Spleen (tissue), 11 donors: ENCODE measurements around the gene ANXA11. TPM values are rescaled to one million over a fixed set of nuclear protein-coding genes. Genes with fewer than 3 reads are reported as not detected.
A peak's percentile ranks its signal among the peaks of the same experiment; 100 is the strongest.

Experiments
- DNase-seq: peaks from one replicate; pipeline ENCODE4 v3.0.0-alpha.2; 2020
- H3K27ac ChIP-seq, 8 donors: fragments of 200-600 bp; sonication (generic) in 7 of 8; 1 replicate in 4 of 8; 2 replicates in 4 of 8; pipeline versions ENCODE4 v1.5.0 to v1.8.0; 2016 to 2021; ENCODE audit warnings: inconsistent platforms in 4 of 8, mild to moderate bottlenecking in 4 of 8, moderate library complexity in 1 of 8
- H3K27me3 ChIP-seq, 7 donors: fragments of 200-600 bp; sonication (generic) in 6 of 7; replicated peaks in 1 of 7; 1 replicate in 4 of 7; 2 replicates in 3 of 7; pipeline versions ENCODE4 v1.5.0 to v1.8.0; 2016 to 2021; ENCODE audit warnings: inconsistent platforms in 3 of 7, mild to moderate bottlenecking in 1 of 7
- H3K36me3 ChIP-seq, 6 donors: fragments of 200-600 bp; sonication (generic) in 5 of 6; 1 replicate in 4 of 6; 2 replicates in 2 of 6; pipeline versions ENCODE4 v1.5.0 to v1.8.0; 2016 to 2021; ENCODE audit warnings: inconsistent platforms in 2 of 6
- H3K4me1 ChIP-seq, 6 donors: fragments of 200-600 bp; sonication (generic) in 5 of 6; 1 replicate in 3 of 6; 2 replicates in 3 of 6; pipeline versions ENCODE4 v1.5.0 to v1.8.0; 2016 to 2021; ENCODE audit warnings: inconsistent platforms in 3 of 6
- H3K4me3 ChIP-seq, 8 donors: fragments of 200-600 bp; sonication (generic) in 7 of 8; 1 replicate in 4 of 8; 2 replicates in 4 of 8; pipeline versions ENCODE4 v1.5.0 to v1.8.0; 2016 to 2021; ENCODE audit warnings: inconsistent platforms in 4 of 8, mild to moderate bottlenecking in 4 of 8, moderate library complexity in 2 of 8
- H3K9me3 ChIP-seq, 8 donors: fragments of 200-600 bp; sonication (generic) in 7 of 8; 1 replicate in 4 of 8; 2 replicates in 4 of 8; pipeline versions ENCODE4 v1.5.0 to v1.8.0; 2016 to 2021; ENCODE audit warnings: inconsistent platforms in 4 of 8
- POLR2A ChIP-seq, 3 donors: fragments of 450-650 bp; IDR thresholded peaks; one replicate each; pipeline ENCODE4 v1.5.1; 2017; ENCODE audit warnings: antibody characterized with exemption in 3 of 3, mild to moderate bottlenecking in 1 of 3
- POLR2AphosphoS5 ChIP-seq, 3 donors: sonication (generic); formaldehyde crosslinking; IDR thresholded peaks; one replicate each; pipeline ENCODE4 v1.5.1; 2017; ENCODE audit warnings: antibody characterized with exemption in 3 of 3
- WGBS, 5 donors: extraction: QIAGEN DNeasy Blood & Tissue Kit in 3 of 5; methylation state at CpG; one replicate each; pipeline versions ENCODE4 v1.1.5 to v1.1.7; 2013 to 2018; 5-methylcytosine and 5-hydroxymethylcytosine counted together
- intact Hi-C: fragments of 100-400 bp; cut with DNase I; formaldehyde crosslinking; loops from one replicate; pipeline ENCODE4 v1.15.0; 2023; ENCODE audit warnings: low total_unique reads
- polyA plus RNA-seq, 3 donors: library from polyadenylated mRNA; stranded (reverse); fragments of 200-250 nt; gene quantifications; one replicate each; pipeline ENCODE4 v1.2.1, GENCODE V29; 2013
- total RNA-seq, 7 donors: library from RNA; depleted of rRNA in 3 of 7; stranded (reverse); fragments of >200 nt in 3 of 7; fragmentation: NEBNext Ultra II Directional in 4 of 7; extraction: Animal tissue kit (Norgen Biotek cat#: 25700) in 4 of 7; gene quantifications; one replicate each; pipeline versions ENCODE4 v1.1.0 to v1.2.1, GENCODE V29; 2016 to 2021
- TF ChIP-seq, protein P1 (sequence below), 11 experiments: fragments of 200-600 bp in 7 of 11; fragments of 450-650 bp in 4 of 11; sonication (generic) in 4 of 11; IDR thresholded peaks in 8 of 11; conservative IDR thresholded peaks in 3 of 11; 1 replicate in 7 of 11; 2 replicates in 4 of 11; pipeline versions ENCODE4 v1.4.0 to v1.8.0; 2016 to 2021; ENCODE audit warnings: antibody characterized with exemption in 11 of 11, inconsistent platforms in 4 of 11, mild to moderate bottlenecking in 1 of 11
- donor health status: healthy with polysubstance abuse.
- donor health status: DM: no; HTN: no; CAD: no; lungs with moderate emphysema.
- donor health status: DM: no; HTN: no; CAD: no.
- donor health status: Bipolar disorder and iron deficiency.
- donor health status: healthy.
- donor health status: DM: no; HTN: no; CAD: no.
- donor health status: DM: yes; HTN: yes; CAD: no.

Gene ANXA11
- total and polyA plus RNA-seq, 10 donors = 89.9 to 201 (median 132) TPM

GRCh38 chr10:80168162-80168511 lies 37.2 kb downstream of the ANXA11 start:
- H3K27ac ChIP-seq = no peak overlapping the region
- H3K36me3 ChIP-seq = peaks cover 0 to 100% (median 78%) of the 10 kb centered on the region in 6 donors

DNA sequence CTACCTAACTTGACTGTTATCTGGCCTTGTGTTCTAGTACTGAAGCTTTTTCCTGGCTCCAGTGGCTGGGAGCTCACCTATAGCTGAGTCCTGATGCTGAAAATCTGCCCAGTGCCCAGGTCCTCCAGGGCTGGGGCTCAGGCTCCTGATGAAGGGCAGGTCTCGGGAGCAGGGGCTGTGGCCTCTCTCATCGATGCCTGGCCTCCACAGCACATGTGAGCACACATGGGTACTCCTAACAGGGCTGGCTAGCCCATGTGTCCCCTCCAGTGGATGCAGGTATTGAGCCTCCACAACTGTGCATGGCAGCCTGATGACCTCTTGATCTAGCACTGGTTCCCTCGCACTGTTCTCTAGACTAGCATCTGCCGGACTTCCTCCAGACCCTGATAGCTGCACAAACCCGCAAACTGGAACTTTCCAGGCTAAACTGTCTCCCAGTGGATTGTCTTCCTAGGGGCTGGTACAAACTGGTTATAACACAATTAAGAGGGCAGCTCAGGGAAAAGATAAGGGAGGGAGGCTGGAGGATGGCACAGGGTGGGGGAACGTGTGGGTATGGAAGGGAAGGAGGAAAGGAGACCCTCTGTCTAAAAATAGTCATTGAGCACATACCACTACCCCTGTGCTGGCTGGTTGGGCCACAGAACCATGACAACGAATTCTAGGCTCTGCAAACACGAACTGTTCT lies 37.7 kb downstream of the ANXA11 start:
- peaks cover 0 to 12% (median 3%) of the 10 kb centered on the region in 6 donors for H3K4me1 ChIP-seq
- intact Hi-C loops = no loop called here
- no peaks in the 10 kb centered on the region for H3K9me3 ChIP-seq
- no peaks in the 10 kb centered on the region for H3K27me3 ChIP-seq
- TF ChIP-seq, protein P1, sequence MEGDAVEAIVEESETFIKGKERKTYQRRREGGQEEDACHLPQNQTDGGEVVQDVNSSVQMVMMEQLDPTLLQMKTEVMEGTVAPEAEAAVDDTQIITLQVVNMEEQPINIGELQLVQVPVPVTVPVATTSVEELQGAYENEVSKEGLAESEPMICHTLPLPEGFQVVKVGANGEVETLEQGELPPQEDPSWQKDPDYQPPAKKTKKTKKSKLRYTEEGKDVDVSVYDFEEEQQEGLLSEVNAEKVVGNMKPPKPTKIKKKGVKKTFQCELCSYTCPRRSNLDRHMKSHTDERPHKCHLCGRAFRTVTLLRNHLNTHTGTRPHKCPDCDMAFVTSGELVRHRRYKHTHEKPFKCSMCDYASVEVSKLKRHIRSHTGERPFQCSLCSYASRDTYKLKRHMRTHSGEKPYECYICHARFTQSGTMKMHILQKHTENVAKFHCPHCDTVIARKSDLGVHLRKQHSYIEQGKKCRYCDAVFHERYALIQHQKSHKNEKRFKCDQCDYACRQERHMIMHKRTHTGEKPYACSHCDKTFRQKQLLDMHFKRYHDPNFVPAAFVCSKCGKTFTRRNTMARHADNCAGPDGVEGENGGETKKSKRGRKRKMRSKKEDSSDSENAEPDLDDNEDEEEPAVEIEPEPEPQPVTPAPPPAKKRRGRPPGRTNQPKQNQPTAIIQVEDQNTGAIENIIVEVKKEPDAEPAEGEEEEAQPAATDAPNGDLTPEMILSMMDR (IDR thresholded peaks at IDR 0.05 in 8 of 11, conservative IDR thresholded peaks at IDR 0.05 in 3 of 11) = no peak
- no peak for TF ChIP-seq POLR2A (IDR thresholded peaks at IDR 0.05)
- no peak for TF ChIP-seq POLR2AphosphoS5 (IDR thresholded peaks at IDR 0.05)
- H3K4me3 ChIP-seq = no peak overlapping the region
- WGBS, 5 donors = 90 to 96% (median 92%) methylated on average over 8 of the region's 8 CpGs
- no peak overlapping the region for H3K27ac ChIP-seq
- DNase-seq = peak; percentile 64
- H3K36me3 ChIP-seq = peaks cover 2 to 100% (median 79%) of the 10 kb centered on the region in 6 donors

More at GRCh38 chr10:80168162-80168511, 37.2 kb downstream of the ANXA11 start:
- 92 to 95% (median 94%) methylated on average over 7 of the region's 7 CpGs for WGBS, 5 donors
- TF ChIP-seq, protein P1 (IDR thresholded peaks at IDR 0.05 in 8 of 11, conservative IDR thresholded peaks at IDR 0.05 in 3 of 11) = no peak
- peaks cover 0 to 18% (median 6%) of the 10 kb centered on the region in 6 donors for H3K4me1 ChIP-seq
- H3K9me3 ChIP-seq = no peaks in the 10 kb centered on the region
- intact Hi-C loops = no loop called here
- H3K4me3 ChIP-seq = no peak overlapping the region
- DNase-seq = peak; percentile 39
- H3K27me3 ChIP-seq = no peaks in the 10 kb centered on the region

DNA sequence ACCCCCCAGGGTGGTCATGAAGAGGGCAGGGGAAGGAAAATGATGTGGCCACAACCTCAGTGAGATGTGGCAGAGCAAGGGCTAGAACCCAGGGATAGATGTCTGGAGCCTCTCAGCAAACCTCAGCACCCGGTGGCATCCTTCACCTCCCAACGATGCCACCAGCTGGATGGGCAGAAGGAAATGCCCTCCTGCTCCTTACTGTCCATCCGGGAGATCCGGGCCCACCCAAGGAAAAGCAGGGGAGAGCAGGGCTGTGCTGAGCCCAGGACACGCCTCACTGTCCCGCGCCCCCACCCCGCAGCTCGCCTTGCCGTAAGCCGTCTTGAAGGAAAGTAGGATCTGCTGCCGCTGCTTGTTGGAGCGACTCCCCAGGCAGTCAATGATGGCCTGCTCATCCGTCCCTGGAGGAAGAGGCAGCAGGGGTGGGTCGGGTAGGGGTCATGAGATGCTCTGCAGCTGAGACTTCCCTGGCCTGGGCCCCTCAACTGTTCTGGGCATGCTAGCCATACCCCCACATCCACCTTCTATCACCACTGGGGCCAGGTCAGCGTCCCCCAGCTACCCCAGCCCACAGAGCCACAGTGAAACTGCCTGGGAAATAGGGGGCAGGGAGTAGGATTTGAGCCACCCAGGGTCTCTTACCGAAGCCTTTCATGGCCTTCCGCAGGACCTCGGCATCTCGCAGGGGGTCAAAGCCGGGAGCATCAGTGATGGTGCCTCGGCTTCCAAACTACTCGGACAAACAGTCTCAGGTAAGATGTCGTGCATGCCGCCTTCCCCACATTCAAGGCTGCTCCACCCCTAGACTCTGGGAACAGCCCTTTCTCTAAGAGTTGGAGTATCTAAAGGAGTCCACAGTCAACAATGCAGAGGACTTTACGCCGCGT lies 38.5 kb downstream of the ANXA11 start:
- intact Hi-C loops = no loop called here
- H3K4me3 ChIP-seq = no peak overlapping the region
- WGBS, 5 donors = 91 to 97% (median 93%) methylated on average over 21 to 28 of the region's 28 CpGs
- DNase-seq = peak; percentile 72
- TF ChIP-seq POLR2AphosphoS5 (IDR thresholded peaks at IDR 0.05) = peak in 1 of 3 donors; percentile 54
- TF ChIP-seq, protein P1 (IDR thresholded peaks at IDR 0.05 in 8 of 11, conservative IDR thresholded peaks at IDR 0.05 in 3 of 11) = no peak
- H3K36me3 ChIP-seq = peaks cover 2 to 100% (median 80%) of the 10 kb centered on the region in 6 donors
- peak overlapping the region in 2 of 8 donors; percentile 9 to 43 for H3K27ac ChIP-seq
- peaks cover 0 to 11% (median 2%) of the 10 kb centered on the region in 6 donors for H3K4me1 ChIP-seq
- no peaks in the 10 kb centered on the region for H3K27me3 ChIP-seq
- no peaks in the 10 kb centered on the region for H3K9me3 ChIP-seq

- H3K9me3 ChIP-seq = no peaks in the 10 kb centered on the region
- peak; percentile 59 for DNase-seq
- intact Hi-C loops = no loop called here
- peaks cover 2 to 100% (median 82%) of the 10 kb centered on the region in 6 donors for H3K36me3 ChIP-seq
- H3K27ac ChIP-seq = peak overlapping the region in 1 of 8 donors; percentile 43
- TF ChIP-seq POLR2AphosphoS5 (IDR thresholded peaks at IDR 0.05) = no peak
- no peak for TF ChIP-seq POLR2A (IDR thresholded peaks at IDR 0.05)
- TF ChIP-seq, protein P1 (IDR thresholded peaks at IDR 0.05 in 8 of 11, conservative IDR thresholded peaks at IDR 0.05 in 3 of 11) = no peak
- H3K4me3 ChIP-seq = no peak overlapping the region
- peaks cover 0 to 11% (median 0%) of the 10 kb centered on the region in 6 donors for H3K4me1 ChIP-seq
- 81 to 95% (median 94%) methylated on average over 7 of the region's 7 CpGs for WGBS, 5 donors
- no peaks in the 10 kb centered on the region for H3K27me3 ChIP-seq
These were observed 40.2 kb downstream of the ANXA11 start for GRCh38 chr10:80165173-80165572.
